Measurements from ENCODE around the gene TMEM212.

DNA sequence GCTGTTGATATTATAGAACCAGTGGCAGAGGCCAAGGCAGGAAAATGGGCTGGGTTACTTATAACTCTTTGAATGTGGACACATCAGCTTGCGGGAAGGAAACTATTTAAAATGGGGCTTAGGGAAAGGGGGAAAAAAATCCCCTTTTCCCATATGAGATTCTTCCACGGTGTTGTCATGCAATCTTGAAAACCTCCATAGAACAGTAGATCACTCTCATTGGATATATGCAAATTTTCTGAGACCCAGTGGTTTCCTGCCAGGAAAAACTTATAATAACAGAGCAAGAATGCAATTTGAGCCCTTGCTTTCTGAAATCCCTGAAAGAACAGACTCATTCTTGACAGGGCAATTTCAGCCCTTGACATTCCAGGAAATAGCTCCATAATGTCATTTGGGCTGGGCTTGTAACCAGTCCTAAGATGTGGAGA is 31.1 kb downstream of the TMEM212 start:
- TF ChIP-seq EZH2 (IDR thresholded peaks at IDR 0.05; ENCODE audit: insufficient read depth, poor library complexity, severe bottlenecking) (no peak), EZH2phosphoT487 (IDR thresholded peaks at IDR 0.05; ENCODE audit: insufficient read depth, low read depth) (no peak)

All from GM23248 (cell line).